HG03469 (cell line): ENCODE data around the gene HLX.

Experiments
- ATAC-seq: cut with Tn5 transposase; IDR thresholded peaks from one replicate; pipeline ENCODE4 v1.9.1; 2021; ENCODE audit warnings: mild to moderate bottlenecking, moderate library complexity, moderate number of reproducible peaks; ENCODE audit not compliant: unreplicated experiment

Gene HLX

DNA sequence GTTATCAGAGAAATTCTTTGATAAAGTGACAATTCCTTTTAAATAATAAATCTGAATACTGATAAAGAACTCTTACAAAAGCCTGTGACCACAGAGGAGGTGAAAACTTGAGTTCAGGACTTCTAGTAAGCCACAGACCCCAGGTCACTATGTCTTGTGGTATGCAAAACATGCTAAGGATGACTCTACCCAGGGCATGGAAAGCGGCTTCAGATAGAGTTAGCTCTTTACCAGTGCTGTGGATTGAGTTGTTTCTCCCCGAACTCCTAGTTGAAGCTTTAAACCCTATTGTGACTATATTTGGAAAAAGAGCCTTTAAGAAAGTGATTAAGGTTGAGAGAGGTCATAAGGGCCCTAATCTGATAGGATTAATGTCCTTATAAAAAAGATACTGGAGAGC, 42.3 kb downstream of the HLX start:
- ATAC-seq = no peak

DNA sequence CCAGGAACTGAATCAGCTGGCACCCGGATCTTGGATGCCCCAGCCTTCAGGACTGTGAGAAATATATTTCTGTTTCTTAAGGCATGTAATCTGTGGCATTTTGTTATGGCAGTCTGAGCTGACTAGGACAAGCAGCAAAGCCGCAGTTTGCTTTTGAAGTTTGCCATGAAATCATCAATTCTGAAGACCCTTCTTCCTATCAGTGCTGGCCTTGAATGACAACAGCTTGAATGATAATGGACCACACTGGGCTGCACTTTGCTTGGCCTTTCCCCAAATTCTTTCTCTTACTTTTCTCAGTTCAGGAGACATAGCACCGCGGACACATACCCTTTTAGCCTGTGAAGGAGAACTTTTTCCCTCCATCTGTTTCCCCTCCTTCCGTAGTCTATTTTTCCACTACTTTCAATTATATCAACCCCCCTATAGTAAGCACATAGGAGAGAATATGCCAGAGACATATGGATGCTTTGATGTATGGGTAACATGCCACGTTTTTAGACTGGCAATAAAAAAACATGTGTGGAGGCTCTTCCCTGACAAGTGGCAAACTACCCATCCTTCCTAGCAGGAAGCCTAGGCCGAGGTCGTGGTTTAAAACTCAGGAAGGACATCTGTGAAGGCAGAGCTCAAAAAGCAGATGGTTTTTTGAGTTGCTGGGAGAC, 42.9 kb downstream of the HLX start:
- ATAC-seq = no peak

DNA sequence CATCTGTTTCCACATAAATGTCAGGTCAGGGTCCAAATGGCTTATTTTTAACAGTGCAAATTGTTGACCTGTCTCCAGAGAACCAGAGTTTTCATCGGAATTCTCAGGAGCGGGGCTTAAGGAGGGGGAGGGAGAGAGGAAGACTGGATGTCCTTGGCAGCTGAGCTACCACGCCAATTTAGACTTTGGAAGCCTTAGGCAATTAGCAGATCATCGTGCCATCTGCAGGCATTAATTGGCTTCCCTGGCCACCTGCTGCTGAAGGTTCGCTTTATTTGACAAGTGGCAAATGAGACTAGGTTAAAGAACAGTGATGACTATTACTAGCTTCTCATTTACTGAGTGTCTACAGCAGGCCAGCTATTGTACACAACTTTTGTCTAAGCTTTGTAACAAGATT, 43.7 kb downstream of the HLX start:
- ATAC-seq = no peak

DNA sequence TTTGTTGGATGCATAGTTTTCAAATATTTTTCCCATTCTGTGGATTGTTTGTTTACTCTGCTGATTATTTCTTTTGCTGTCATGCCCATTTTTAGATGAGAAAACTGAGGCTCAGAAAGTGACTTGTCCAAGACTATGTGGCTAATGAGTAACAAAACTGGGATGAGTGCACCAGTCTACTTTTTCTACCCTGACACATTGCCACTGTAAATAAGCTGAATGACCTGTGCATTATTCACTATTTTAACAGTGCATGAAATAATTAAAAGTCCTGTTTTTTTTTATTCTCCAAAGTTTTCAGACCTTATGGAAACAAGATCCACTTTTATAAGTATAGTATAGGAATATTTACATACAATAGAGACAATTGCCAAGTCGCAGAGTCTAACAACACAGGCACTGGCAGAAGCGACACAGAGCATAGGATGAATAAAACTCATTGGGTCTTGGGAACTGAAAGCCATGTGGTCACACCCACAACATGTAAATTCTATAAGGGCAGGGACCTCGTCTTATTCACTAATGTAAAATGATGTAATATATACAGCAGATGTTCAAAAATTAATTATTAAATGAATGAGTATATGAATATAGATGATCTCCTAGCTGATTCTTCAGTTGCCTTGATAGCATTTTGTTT, 45.2 kb downstream of the HLX start:
- ATAC-seq = no peak

DNA sequence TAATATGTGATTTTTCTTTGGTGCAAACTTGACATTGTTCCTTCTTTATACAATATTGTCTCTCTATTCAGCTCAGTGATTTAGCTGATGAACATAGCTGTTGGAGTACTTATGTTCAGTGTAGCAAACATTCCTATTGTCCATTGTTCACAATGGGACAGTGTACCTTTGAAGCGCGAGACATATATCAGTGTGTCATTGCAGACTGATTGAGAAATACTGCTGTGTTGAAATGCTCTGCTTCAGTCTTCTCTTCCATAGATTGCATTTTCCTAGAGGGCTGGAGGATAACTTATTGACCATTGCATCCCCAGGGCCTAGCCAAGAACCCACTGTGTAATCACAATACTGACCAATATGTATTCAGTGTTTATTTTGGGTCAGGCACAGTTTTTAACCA, 46.5 kb downstream of the HLX start:
- no peak for ATAC-seq

DNA sequence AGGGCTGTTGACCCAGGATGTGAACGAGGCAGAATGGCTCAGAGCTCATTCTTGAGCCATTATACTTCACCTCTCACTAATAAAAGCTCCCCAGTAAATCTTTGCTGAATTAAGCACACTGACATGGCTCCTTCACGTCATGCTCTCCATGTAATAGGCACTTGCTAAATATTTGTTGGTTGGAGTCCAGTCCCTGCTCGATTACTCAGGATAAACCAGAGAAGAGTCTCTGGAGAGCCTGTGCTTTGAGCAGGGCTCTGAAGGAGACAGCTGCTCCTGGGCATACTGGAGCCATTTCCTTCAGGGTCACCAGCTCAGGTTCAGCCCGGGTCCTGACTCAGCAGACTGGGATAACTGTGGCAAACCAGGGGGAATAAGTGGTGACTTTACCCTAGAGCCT, 46.9 kb downstream of the HLX start:
- ATAC-seq = no peak

DNA sequence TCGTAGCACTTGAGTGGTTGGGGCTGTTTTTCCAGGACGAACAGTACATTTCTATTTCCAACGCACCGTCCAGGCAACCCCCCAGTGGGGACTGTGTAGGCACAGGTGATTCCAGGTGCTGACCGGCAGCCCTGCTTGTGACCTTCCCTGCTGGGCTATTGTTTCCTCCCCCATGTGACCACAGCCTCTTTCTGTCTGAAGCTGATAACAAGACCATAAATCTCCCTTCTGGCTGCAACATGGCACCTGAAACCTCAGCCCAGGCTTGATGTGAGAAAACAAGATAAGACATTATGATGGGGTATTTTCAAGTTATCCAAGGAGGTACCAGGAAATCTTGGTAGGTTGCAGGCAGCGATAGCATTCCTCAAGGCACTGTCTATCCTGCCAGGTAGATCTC, 48.2 kb downstream of the HLX start:
- ATAC-seq = no peak

DNA sequence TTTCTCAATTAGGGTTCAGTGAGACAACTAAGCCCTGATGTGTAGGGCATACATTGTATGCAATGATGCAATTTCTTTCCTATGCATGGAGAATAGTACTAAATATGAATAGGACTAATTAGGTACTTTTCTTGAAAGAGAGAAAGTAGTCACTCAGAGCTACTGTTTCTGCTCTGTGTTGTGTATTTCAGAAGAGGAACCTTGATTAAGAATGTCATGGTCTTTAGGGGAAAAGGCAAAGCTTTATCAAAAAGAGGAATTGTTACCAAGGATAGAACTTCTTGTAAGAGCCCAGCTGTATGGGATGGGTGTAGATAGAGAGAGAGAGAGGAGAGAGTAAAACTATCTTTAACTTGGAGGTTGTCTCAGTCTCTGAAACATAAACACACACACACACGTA, 49.1 kb downstream of the HLX start:
- ATAC-seq = no peak

DNA sequence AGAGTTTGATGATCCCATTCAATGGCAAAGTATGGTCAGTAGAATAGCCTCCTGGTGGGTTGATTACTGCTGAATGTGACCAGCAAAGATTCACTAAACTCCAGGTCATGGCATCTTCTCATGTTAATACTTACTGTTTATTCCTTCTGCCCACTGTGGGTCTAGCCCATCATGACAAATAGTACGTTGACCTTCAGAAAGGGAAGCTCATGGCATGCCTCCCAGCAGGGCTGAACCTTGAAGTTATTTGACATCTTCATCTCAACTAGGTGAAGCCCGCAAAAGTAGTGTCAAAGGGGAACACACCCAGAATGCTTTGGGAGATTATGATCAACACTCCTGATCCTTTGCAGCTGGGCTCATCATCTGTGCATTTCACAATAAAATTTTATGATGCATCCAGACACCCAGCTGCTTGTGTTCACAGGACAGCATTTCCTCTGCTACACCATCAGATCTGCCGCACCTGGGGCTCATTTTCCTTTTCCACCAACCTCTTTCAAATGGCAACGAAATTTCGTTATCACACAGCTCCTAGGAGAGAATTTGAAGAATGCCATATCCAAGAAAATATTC, 49.6 kb downstream of the HLX start:
- ATAC-seq = no peak

DNA sequence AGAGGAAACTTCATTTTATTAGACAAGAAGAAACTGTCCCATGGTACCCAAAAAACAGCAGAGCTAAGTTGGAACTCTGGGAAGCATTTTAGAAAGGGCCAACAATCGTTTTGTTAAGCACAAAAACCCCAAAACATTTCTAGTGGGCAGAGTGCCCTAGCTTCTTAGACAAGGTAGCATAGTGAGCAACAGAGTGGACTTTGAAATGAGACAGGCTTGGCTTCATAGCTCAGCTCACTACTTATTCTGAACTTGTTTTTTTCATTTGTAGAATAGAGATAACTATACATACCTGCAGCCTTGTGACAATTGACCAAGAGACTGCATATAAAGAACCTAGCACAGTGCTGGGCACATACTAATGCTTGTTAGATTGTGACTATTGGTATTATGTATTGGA, 50.1 kb downstream of the HLX start:
- ATAC-seq = no peak
